ENCODE results near the gene IDI1.

IDI1 gene

DNA sequence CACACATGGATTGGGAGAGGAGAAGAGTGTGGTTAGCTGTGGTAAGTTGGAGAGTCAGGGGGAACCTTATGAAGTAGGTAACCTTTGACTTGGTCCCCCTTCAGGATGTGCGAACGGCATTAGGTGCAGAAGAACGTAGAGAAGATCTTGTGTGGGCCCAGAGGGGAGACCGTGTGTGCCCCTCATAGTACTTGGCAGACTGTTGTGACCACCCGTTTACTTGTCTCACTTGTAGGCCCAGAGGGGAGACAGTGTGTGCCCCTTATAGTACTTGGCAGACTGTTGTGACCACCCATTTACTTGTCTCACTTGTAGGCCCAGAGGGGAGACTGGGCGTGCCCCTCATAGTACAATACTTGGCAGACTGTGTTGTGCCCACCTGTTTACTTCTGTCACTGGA lies 58.1 kb downstream of the IDI1 start:
- H3K4me3 ChIP-seq (ENCODE audit: control insufficient read depth, low read depth, low read length), result no peak overlapping the region
- TF ChIP-seq, protein P1, sequence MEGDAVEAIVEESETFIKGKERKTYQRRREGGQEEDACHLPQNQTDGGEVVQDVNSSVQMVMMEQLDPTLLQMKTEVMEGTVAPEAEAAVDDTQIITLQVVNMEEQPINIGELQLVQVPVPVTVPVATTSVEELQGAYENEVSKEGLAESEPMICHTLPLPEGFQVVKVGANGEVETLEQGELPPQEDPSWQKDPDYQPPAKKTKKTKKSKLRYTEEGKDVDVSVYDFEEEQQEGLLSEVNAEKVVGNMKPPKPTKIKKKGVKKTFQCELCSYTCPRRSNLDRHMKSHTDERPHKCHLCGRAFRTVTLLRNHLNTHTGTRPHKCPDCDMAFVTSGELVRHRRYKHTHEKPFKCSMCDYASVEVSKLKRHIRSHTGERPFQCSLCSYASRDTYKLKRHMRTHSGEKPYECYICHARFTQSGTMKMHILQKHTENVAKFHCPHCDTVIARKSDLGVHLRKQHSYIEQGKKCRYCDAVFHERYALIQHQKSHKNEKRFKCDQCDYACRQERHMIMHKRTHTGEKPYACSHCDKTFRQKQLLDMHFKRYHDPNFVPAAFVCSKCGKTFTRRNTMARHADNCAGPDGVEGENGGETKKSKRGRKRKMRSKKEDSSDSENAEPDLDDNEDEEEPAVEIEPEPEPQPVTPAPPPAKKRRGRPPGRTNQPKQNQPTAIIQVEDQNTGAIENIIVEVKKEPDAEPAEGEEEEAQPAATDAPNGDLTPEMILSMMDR (IDR thresholded peaks at IDR 0.05; ENCODE audit: control insufficient read depth, insufficient read depth, low read depth, low read length, missing control alignments), result no peak
- DNase-seq (ENCODE audit: low read depth), result no peak

All from AG09309 (cell line).